ENCODE data around the gene IPMK.
"Not testable (repeated sequence)": the region's sequence is repeated elsewhere in the genome, so short reads cannot be mapped to it uniquely, and the experiment has no call there.

Gene IPMK

DNA sequence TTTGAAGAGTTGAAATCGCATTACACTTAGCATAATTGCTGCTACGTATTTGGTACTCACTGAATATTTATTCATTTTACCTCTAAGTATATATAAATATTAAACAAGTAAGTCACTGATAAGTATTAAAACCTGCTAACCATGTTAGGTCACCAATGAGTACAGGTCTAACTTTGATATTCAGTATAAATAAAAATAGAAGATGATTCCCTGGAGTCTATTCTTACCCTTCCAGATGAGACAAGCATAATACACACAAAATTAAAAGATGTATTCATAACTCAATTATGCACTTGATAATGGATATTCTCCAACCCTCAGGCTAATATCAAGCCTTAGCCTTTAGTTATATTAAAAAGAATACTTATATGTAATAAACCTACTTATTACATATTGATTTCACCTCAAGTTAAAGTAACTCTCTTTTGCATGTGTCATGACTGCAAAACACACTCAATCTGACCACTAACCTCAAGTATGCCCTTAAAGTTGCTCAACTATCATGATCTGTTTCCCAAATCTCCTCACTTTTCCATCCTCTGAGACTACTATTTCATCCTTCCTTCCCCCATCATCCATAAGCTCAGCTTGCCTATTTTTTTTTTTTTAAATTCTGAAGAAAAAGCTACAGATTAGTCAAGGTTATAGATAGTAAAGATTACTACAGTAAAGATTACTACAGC, 46.8 kb downstream of the IPMK start:
- DNase-seq (ENCODE audit: low read depth, low spot score), result no peak

DNA sequence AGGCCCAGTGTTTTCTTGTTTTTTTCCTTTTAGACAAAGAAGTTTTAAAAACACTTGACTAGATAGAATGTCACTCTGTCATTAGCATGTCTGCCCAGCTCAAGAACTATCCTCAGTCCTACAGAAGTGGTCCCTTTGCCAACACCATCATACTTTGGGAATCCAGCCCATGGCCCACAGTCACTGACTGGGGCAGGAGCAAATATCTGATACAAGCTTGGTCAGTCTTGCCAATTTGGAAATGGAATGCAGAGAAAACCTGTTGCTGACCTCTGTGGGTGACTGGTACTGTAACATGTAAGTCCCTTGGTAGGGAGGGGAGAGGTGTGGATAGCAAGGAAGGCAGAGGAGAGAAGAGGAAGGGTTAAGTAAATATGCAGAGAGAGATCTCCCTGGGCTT, 47.8 kb downstream of the IPMK start:
- no peak for DNase-seq (ENCODE audit: low read depth, low spot score)

DNA sequence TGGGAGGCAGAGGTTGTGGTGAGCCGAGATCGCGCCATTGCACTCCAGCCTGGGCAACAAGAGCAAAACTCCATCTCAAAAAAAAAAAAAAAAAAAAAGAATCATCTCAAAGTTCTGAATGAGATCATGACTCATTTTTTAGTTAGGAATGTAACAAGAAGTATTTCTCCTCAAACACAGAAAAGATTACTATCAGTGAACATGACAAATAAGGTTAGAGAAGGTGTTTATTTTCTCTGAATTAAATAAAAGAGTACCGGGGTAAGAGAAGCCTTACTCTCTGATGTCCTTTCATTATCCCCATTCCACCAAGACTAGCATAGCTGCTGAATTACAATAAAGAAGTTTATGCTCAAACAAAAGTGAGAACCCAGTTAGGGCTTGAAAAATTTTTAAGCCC, 50.1 kb downstream of the IPMK start:
- no peak for DNase-seq (ENCODE audit: low read depth, low spot score)

DNA sequence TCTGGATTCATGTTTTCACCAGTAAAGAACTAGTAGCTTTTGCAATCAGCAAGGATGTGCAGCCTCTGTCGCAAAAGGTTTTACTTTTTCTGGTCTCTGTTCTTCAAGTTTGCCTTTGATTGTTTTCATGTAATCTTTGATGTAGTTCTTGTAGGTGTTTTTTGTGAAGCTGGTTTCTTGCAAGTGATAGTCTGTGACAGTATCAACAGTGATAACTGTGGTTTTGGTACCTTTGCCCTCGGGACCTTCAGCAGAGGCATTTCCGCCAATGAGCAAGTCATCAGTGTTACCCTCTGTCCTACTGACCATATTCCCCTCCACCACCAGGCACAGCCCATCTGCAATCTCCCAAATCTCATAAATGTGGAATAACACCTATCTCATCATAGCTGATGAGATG, 55.1 kb downstream of the IPMK start:
- no peak for DNase-seq (ENCODE audit: low read depth, low spot score)

DNA sequence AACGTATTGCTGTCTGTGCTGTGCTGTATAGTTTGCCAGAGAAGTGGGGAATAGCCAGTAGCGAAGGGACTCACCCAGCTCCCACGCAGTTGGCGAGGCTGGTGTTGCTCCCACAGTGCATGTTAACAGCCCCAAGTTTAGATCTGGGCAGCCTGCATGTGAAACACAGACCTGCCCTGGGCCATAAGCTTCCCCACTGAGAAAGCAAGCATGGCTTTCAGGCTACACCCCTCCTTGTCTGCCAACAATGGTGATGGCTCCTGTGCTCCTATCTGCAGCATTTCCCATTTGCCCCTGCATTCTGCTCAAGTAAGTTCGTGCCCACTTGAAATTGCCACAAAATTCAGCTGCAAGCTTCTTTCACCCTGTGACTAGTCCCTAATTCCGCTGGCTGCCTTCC, 57.5 kb downstream of the IPMK start:
- peak; percentile 5 for DNase-seq (ENCODE audit: low read depth, low spot score)

DNA sequence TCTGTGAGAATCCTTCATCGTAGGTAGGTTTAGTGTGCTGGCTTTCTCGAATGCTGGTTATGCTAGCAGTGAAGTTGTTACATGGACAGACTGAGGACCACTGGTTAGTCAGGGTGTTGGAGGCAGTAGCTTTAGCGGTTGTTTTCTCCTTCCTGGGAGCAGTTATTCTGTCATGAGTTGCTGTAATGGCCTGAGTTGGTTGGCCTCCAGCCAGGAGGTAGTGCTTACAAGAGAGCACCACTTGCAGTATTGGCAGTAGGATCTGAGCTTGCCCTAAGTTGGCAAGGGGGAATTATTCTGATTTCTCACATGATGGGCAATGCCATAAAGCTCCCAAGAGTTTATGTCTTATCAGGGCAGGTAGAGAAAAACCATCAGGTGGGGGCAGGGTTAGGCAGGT, 58.0 kb downstream of the IPMK start:
- no peak for DNase-seq (ENCODE audit: low read depth, low spot score)

DNA sequence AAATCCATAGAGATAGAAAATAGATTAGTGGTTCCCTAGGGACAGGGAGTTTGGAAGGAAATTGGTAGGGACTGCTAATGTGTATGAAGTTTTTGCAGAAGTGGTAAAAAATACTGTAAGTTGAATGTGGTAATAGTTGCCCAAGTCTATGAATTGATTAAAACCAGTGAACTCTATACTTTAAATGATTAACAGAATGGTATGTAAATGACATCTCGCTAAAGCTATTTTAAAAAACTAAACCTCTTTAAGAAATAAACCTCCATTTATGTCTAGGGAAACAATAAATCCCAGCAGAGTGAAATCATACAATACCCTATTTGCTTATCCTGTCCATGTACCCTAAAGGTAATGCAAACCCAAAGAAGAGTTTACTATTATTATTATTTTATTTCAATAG, 61.4 kb downstream of the IPMK start:
- DNase-seq (ENCODE audit: low read depth, low spot score), result no peak

DNA sequence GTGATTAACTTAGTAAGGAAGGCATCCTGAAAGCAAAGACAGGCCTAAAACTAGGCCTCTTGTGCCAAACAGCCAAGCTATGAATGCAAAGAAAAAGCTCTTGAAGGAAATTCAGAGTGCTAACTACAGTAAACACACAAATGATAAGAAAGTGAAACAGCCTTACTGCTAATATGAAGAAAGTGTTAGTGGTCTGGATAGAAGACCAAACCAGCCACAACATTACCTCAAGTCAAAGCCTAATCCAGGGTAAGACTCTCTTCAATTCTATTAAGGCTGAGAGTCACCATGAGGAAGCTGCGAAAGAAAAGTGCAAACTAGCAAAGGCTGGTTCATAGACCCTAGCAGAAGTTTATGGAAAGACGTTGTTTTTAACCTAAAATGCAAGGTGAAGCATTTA, 66.0 kb downstream of the IPMK start:
- DNase-seq (ENCODE audit: low read depth, low spot score), result no peak

DNA sequence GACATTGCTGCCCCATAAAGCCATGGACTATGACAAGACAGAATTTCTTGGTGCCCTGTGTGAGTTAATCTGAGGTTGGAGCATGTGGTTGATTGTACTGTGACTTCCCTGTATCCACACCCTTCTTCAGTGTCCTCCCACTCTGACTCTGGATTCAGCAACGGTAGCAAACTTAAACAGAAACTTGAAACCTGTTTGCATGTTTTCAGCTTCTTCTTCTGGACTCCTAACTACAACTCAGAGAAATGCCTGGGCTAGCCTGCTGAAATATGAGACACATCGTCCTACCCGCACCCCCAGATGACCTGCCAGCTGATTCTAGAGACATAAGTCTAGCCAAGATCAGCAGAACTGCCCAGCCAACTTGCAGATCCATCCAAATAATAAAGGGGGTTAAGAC, 78.4 kb downstream of the IPMK start:
- DNase-seq (ENCODE audit: low read depth, low spot score), result no peak

DNA sequence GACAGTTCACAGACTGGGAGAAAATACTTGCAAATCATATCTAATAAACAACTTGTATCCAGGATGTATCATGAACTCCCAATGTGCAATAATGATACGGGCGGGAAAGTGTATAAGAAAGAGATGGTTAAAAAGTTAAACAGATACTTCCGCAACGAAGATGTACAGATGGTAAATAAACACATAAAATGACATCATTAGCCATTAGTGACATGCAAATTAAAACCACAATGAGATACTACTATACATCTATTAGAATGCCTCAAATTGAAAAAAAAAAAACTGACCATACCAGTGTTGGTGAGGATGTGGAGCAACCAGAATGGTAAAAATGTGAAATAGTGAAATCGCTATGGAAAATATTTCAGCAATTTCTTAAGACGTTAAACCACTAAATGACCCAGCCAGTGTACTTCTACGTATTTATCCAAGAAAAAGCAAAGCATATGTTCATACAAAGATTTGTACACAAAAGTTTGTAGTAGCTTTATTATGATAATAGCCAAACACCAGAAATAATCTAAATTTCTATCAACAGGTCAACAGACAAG, 83.5 kb downstream of the IPMK start:
- DNase-seq (ENCODE audit: low read depth, low spot score), result no peak

DNA sequence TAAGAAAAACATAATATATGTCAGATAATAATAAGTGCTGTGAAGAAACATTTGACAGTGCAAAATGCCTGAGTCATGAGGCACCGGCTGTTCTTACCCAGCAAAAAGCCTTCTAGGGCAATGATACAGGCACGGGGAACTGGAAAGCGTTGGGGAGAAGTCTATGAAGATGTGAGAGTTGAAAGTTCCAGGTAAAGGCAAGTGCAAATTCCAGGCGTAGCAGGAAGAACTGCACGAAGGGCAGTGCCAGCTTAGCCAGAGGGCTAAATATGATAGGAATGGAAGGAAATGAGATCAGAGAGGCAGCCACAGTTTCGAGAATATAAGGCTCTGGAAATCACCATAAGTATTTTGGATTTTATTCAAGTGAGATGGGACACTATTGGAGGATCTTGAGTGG, 87.0 kb downstream of the IPMK start:
- no peak for DNase-seq (ENCODE audit: low read depth, low spot score)

DNA sequence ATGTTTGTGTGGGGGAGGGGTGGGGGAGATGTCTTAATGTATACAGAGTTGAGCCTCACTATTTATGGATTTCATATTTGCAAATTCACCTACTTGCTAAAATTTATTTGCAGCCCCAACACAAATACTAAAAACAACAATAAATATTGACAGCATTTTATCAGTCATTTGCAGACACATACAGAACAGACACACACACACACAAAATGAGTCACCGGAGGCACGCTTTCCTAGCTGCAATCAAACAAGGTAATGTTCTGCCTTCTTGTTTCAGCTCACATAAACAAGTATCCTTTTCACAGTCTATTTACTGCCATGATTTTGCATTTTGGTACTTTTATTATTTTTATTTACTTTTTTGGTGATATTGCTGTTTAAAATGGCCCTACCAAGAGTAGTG, 88.5 kb downstream of the IPMK start:
- no peak for DNase-seq (ENCODE audit: low read depth, low spot score)

DNA sequence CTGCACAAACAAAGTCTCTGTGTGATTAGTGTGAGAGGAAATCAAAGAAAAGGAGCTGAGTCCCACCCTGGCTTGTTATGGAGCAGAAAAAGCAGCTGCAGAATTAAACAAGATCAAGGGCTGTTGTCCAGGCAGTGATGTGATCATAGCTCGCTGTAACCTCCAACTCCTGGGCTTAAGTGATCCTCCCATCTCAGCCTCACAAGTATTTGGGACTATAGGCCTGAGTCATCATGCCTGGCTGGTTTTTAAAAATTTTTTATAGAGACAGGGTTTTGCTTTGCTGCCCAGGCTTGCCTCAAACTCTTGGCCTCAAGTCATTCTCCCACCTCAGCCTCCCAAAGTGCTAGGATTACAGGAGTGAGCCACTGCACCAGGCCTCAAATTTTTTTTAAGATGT, 88.9 kb downstream of the IPMK start:
- DNase-seq (ENCODE audit: low read depth, low spot score), result no peak

DNA sequence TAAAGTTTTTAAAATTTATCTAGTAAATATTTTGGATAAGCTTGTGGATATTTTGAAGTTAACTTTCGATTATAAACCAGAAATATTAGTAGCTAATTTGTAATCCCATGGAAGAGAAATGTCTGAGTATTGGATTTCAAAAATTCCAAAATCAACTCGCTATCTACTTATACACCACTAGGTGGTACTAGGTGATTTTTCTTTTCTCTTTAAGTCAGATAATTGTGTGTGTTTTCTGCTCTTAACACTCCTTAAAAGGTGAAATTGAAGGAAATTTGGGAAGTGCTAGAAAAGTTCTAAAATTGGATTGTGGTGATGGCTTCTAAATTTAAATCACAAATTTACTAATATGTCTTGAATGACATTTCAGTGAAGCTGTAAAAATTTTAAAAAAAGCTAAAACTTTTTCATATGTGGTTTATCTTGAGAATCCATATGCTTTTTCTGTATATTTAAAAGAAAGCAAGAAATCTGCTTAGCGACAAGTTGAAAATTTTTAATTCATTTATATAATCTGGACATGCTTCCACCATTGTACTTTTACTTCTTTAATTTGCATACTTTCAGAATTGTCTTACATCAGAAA, 90.2 kb downstream of the IPMK start:
- no peak for DNase-seq (ENCODE audit: low read depth, low spot score)

DNA sequence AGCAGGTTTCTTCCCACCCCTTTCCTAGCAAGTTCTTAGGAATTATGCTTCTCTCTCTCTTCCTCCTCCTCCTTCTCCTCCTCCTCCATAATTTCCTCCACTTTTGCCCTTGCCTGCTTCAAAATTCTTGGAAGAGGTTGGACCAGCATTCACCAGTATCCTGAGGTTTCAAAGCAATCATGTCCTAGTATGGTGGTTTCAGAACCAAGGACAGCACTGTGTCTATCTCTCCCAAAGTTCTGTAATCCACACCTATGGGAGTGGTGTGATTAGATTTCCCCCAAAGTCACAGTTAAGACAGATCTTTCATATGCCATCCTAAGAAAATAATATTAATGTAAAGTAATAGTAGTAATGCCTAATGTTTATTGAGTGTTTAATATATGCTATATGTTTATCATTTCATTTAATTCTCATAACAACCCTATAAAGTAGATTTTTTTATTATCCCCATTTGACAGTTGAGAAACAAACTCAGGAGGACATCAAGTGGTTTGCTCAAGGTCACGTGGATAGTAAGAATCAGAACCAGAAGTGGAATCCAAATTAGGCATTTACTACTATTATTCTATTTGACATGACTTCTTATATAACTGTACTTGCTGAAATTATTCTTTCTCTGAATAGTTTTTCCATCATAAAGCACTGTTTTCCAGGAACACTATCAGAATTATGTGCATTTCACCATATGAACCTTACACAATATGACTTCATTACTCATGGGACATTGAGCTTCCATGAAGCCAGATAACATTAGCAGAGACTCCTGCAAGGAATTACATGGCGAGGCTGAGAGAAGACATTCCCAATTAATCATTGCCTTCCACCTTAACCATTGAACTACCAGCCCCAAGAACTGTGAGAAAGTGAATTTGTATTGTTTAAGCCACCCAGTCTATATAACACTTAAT, 91.4 kb downstream of the IPMK start:
- DNase-seq (ENCODE audit: low read depth, low spot score), result no peak

DNA sequence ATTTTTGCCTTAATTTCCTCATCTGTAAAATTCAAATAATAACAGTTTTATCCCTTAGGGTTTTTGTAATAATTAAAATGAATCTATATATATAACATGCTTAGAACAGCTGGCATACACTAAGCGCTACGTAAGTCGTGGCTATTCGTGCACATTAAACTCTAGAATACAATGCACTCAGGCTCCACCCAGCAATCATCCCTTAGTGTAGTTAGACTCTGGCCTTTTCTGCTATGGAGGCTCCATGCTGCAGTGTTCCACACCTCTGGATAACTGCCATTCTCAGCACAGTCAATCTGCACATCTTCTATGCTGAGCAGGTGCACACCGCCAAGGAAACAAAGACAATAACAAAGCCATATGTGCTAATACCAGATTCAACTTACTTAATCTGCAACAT, 92.9 kb downstream of the IPMK start:
- no peak for DNase-seq (ENCODE audit: low read depth, low spot score)

DNA sequence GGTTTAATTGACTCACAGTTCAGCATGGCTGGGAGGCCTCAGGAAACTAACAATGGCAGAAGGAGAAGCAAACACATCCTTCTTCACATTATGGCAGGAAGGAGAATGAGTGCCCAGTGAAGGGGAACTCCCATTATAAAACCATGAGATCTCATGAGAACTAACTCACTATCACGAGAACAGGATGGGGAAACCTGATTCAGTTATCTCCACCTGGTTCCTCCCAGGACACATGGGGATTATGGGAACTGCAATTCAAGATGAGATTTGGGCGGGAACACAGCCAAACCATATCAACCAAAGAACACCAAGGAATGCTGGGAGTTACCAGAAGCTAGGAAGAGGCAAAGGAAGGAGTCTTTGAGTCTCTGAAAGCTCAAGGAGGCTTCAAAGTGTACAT, 94.3 kb downstream of the IPMK start:
- DNase-seq (ENCODE audit: low read depth, low spot score), result no peak

DNA sequence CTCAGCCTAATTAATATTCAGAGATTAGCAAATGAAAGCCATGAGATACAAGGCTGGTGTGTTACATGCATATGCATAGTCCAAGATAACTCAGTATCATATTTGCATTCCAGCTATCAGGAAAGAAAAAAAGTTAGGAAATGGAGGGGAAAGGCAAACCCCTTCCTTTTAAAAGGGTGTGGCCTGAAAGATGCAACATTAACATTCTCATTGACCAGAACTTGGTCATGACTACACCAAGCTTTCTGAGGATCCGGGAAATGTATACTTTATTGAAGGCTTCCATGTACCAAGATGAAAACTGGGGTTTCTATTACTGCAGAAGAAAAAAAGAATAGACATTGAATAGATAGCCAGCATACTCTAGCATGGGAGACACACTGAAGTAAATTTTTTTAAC, 96.5 kb downstream of the IPMK start:
- DNase-seq (ENCODE audit: low read depth, low spot score), result no peak

DNA sequence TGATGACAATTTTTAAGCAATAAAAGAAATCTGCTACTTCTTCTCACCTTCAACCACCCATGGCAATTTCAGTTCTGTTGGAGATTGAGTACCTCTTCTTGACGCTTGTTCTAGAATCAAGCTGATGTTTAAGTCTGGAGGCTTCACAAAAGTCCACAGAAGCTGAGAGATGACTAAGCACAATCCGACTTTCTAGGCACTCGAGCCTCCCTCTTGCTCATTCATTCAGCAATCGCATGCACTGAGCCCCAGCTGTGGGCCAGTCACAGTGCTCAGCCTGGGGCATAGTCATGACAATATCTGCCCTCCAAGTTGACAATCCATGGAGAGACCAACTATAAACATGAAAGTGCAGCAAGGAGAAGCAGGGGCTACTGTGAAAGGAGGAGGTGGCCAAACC, 103.2 kb downstream of the IPMK start:
- DNase-seq (ENCODE audit: low read depth, low spot score), result no peak

DNA sequence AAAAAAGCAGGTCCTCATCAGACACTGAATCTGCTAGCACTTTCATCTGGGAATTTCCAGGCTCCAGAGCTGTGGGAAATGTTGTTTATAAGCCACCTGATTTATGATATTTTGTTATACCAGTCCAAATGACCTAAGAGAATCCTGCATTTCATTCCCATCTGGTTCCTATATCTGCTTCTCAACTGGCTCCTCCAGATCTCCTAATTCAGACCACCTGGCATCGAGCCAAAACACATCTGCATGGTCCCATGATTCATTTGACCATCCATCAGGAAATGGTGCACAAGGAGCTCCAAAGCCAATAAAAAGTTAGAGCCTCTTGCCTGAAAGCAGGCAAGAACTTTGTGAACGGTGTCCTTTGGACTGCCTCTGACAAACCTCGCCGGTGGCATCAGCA, 108.9 kb downstream of the IPMK start:
- DNase-seq (ENCODE audit: low read depth, low spot score), result no peak

DNA sequence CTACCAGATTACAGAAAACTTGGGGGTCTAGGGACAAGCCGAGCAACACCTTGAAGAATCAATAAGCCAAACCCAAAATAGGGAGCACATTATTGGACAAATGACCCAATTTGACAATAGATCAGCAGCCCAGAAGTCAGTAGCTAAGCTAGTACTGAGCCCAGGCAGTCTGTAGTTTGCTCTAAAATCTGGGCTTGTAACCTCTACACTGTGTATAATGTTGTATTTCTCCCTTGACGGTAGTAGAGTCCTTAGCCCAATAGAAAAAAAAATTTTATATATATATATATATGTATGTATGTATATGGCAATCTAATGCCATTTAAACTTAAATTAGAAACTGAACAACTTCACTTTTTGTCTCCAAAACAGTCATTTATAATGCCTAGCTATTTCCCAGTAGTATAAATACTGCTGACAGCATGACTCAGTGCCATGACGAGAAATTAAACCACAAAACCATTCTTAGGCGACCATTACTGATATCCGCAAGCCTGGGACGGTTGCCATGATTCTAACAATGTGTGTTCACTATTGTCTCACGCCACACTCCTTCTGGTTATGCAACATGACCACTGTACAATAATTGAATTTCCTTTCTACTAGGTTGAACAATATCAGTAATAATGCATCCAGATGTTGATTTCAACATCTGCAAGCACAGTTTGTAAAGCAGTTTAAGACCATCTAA, 110.5 kb downstream of the IPMK start:
- DNase-seq (ENCODE audit: low read depth, low spot score), result no peak

DNA sequence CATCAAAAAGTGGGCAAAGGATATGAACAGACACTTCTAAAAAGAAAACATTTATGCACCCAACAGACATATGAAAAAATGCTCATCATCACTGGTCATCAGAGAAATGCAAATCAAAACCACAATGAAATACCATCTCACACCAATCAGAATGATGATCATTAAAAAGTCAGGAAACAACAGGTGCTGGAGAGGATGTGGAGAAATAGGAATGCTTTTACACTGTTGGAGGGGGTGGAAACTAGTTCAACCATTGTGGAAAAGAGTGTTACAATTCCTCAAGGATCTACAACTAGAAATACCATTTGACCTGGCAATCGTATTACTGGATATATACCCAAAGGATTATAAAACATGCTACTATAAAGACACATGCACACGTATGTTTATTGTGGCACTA, 111.8 kb downstream of the IPMK start:
- not testable (repeated sequence) for DNase-seq (ENCODE audit: low read depth, low spot score)

Measured in ELF-1 (cell line).